DND-41 (cell line): ENCODE data around the gene NPRL2.

ENCODE experiments used
- ATAC-seq: fragments of 200-7000 bp; cut with Tn5 transposase; 3 replicates; pipeline ENCODE4 v1.9.1; 2021; ENCODE audit warnings: low read depth; ENCODE audit not compliant: insufficient read depth
- DNase-seq: peaks from one replicate; pipeline ENCODE4 v3.0.0-alpha.2; 2020
- H2AFZ ChIP-seq: 2 replicates; pipeline ENCODE4 v1.6.0; 2012; ENCODE audit warnings: low read depth, low read length
- H3K27ac ChIP-seq: 2 replicates; pipeline ENCODE4 v1.5.1; 2012; ENCODE audit warnings: low read length, inconsistent platforms
- H3K27me3 ChIP-seq: fragments of 200-600 bp; sonication (generic); 2 replicates; pipeline ENCODE4 v1.6.0; 2012; ENCODE audit warnings: low read length, mild to moderate bottlenecking, inconsistent platforms; ENCODE audit not compliant: insufficient read depth, poor library complexity
- H3K36me3 ChIP-seq: 2 replicates; pipeline ENCODE4 v1.5.1; 2012; ENCODE audit warnings: low read length, inconsistent platforms; ENCODE audit not compliant: insufficient read depth
- H3K4me1 ChIP-seq: 2 replicates; pipeline ENCODE4 v1.5.1; 2012; ENCODE audit warnings: mild to moderate bottlenecking, low read length; ENCODE audit not compliant: insufficient read depth
- H3K4me2 ChIP-seq: 2 replicates; pipeline ENCODE4 v1.6.0; 2012; ENCODE audit warnings: mild to moderate bottlenecking, moderate library complexity, low read length, inconsistent platforms; ENCODE audit not compliant: insufficient read depth
- H3K4me3 ChIP-seq, 2 experiments: fragments of 200-600 bp in 1 of 2; shearing (Covaris generic) in 1 of 2; 2 replicates each; pipeline ENCODE4 v1.5.1; 2012 to 2016; ENCODE audit warnings: inconsistent platforms in 2 of 2, low read length in 2 of 2, mild to moderate bottlenecking in 2 of 2, low read depth in 1 of 2, moderate library complexity in 1 of 2
- H3K79me2 ChIP-seq: 2 replicates; pipeline ENCODE4 v1.6.0; 2012; ENCODE audit warnings: low read length, inconsistent platforms; ENCODE audit not compliant: insufficient read depth
- H3K9ac ChIP-seq: 2 replicates; pipeline ENCODE4 v1.6.0; 2012; ENCODE audit warnings: low read depth, mild to moderate bottlenecking, inconsistent platforms, low read length, moderate library complexity
- H3K9me3 ChIP-seq: 2 replicates; pipeline ENCODE4 v1.5.1; 2012; ENCODE audit warnings: low read length, moderate library complexity, mild to moderate bottlenecking, inconsistent platforms; ENCODE audit not compliant: insufficient read depth, severe bottlenecking
- H4K20me1 ChIP-seq: 2 replicates; pipeline ENCODE4 v1.6.0; 2012; ENCODE audit warnings: low read length; ENCODE audit not compliant: insufficient read depth
- EZH2 ChIP-seq: IDR thresholded peaks from 3 replicates; pipeline ENCODE4 v1.6.1; 2012; ENCODE audit warnings: borderline replicate concordance, low read depth, mild to moderate bottlenecking, moderate library complexity, low read length, inconsistent platforms; ENCODE audit not compliant: severe bottlenecking
- TF ChIP-seq, protein P1 (sequence below): IDR thresholded peaks from 2 replicates; pipeline ENCODE4 v1.5.1; 2012; ENCODE audit warnings: borderline replicate concordance, low read length, moderate library complexity, mild to moderate bottlenecking; ENCODE audit not compliant: poor library complexity, severe bottlenecking; ENCODE audit errors: extremely low read depth

Gene NPRL2

DNA sequence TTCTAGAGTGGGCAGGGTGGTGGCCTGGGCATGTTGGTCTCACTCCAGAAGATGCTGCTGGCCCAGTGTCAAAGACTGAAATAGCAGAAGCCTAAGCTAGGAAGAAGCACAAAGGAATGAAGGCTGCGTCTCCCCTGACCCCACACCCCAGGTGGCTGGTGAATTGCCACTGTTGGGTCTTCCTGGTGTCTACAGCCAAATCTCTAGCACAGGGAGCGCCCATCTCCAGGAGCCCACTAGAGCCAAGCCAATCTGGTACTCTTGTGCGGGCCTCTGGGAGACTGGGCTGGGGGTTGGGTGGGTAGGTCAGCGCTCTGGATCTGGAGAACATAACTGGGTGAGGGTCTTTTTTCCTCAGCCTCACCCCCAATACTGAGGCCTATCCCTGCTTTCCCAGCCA is 23.4 kb downstream of the NPRL2 start:
- peaks cover 55% of the 10 kb centered on the region for H3K36me3 ChIP-seq
- H3K9me3 ChIP-seq, result no peaks in the 10 kb centered on the region
- H3K9ac ChIP-seq, result peak overlapping the region; percentile 79
- no peak for DNase-seq
- ATAC-seq, result no peak
- H3K4me2 ChIP-seq, result peak overlapping the region; percentile 80
- peak overlapping the region; percentile 88 to 89 for H3K4me3 ChIP-seq
- no peaks in the 10 kb centered on the region for H3K27me3 ChIP-seq
- peaks cover 33% of the 10 kb centered on the region for H3K79me2 ChIP-seq
- no peak for TF ChIP-seq EZH2
- TF ChIP-seq, protein P1, sequence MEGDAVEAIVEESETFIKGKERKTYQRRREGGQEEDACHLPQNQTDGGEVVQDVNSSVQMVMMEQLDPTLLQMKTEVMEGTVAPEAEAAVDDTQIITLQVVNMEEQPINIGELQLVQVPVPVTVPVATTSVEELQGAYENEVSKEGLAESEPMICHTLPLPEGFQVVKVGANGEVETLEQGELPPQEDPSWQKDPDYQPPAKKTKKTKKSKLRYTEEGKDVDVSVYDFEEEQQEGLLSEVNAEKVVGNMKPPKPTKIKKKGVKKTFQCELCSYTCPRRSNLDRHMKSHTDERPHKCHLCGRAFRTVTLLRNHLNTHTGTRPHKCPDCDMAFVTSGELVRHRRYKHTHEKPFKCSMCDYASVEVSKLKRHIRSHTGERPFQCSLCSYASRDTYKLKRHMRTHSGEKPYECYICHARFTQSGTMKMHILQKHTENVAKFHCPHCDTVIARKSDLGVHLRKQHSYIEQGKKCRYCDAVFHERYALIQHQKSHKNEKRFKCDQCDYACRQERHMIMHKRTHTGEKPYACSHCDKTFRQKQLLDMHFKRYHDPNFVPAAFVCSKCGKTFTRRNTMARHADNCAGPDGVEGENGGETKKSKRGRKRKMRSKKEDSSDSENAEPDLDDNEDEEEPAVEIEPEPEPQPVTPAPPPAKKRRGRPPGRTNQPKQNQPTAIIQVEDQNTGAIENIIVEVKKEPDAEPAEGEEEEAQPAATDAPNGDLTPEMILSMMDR, result no peak
- peaks cover 59% of the 10 kb centered on the region for H3K4me1 ChIP-seq
- peaks cover 26% of the 10 kb centered on the region for H4K20me1 ChIP-seq
- no peak overlapping the region for H2AFZ ChIP-seq
- peak overlapping the region; percentile 73 for H3K27ac ChIP-seq

- Histone ChIP-seq H3K9me3 (no peaks in the 10 kb centered on the region), H3K36me3 (peaks cover 45% of the 10 kb centered on the region), H4K20me1 (peaks cover 17% of the 10 kb centered on the region; the same call in 1 of the 2 replicates), H3K4me3 (no peak overlapping the region), H2AFZ (no peak overlapping the region), H3K9ac (peak overlapping the region; percentile 21), H3K4me1 (peaks cover 58% of the 10 kb centered on the region), H3K27me3 (no peaks in the 10 kb centered on the region), H3K4me2 (peak overlapping the region; percentile 23), H3K79me2 (peaks cover 27% of the 10 kb centered on the region), H3K27ac (no peak overlapping the region)
- TF ChIP-seq EZH2, result no peak
- TF ChIP-seq, protein P1, result no peak
- DNase-seq (no peak), ATAC-seq (no peak)
Observed at GRCh38 chr3:50326182-50326541, 24.4 kb downstream of the NPRL2 start.

- Histone ChIP-seq H3K79me2 (peaks cover 30% of the 10 kb centered on the region), H3K27me3 (no peaks in the 10 kb centered on the region), H4K20me1 (peaks cover 17% of the 10 kb centered on the region; the same call in 1 of the 2 replicates), H3K9me3 (no peaks in the 10 kb centered on the region), H3K4me2 (peak overlapping the region; percentile 23), H3K4me1 (peaks cover 58% of the 10 kb centered on the region), H3K4me3 (no peak overlapping the region), H2AFZ (no peak overlapping the region), H3K27ac (no peak overlapping the region), H3K36me3 (peaks cover 40% of the 10 kb centered on the region), H3K9ac (peak overlapping the region; percentile 21)
- ATAC-seq (no peak), DNase-seq (no peak)
- TF ChIP-seq EZH2, result no peak
- TF ChIP-seq, protein P1, result no peak
Observed at GRCh38 chr3:50325497-50326181, 24.9 kb downstream of the NPRL2 start.
